Activated T-cell treated with anti-CD3 and anti-CD28 coated beads for 4 hours (primary cell): ENCODE results near the gene ALX1.

Experiments used
- DNase-seq: peaks from one replicate; pipeline ENCODE4 v3.0.0-alpha.2; 2020

Gene ALX1

DNA sequence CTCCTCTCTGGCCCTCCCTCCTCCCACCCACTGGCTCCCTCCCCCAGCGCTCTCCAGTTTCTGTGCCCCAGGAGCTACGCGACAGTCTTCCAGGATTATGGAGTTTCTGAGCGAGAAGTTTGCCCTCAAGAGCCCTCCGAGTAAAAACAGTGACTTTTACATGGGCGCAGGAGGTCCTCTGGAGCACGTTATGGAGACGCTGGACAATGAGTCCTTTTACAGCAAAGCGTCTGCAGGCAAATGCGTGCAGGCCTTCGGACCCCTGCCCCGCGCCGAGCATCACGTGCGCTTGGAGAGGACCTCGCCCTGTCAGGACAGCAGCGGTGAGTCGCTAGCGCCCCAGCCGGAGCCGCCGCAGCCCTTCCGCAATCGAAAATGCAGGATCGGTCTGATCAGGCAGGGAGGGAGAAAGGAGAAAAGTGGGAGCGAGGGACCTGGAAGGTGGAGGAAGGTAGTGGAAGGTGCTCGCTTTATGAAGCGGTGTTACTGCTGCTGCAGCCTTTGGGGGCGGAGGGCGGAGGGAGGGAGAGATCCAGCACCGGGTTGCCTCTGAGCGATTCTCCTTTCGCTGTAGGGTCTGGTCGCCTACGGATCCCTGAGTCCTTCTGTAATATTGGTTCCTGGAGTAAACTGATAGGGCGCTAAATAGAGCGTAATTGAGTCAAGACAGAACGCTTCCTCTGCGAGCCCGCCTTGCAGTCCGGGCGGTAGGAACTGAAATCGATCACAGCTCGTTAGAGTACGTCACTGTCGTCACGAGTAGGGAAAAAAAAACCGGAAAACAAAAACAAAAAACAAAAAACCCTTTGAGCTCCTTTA is at the start of gene ALX1:
TSS of gene ALX1 (plus strand) at position 56 of the 819 bp plus-strand sequence. CDS start at position 98, 42 bp downstream.
- DNase-seq: no peak

DNA sequence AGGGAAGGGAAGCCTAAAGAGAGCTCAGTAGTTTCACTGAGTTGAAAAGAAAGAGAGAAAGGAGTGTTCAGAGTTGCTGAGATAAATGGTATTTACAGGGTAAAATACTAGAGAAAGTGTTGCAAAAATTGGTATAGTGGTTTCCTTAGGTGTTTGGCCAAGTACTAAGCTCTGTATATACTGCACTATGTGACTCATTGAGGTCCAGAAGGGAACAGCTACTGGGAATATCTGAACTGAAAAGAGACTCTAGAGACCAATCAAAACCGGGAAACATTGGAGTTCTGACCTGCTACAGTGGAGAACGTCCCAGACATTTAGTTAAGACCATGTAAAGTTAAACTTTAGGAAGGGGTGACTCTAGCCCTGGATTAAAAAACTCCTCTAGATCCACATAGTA is 42.7 kb upstream of the ALX1 start:
- no peak for DNase-seq

DNA sequence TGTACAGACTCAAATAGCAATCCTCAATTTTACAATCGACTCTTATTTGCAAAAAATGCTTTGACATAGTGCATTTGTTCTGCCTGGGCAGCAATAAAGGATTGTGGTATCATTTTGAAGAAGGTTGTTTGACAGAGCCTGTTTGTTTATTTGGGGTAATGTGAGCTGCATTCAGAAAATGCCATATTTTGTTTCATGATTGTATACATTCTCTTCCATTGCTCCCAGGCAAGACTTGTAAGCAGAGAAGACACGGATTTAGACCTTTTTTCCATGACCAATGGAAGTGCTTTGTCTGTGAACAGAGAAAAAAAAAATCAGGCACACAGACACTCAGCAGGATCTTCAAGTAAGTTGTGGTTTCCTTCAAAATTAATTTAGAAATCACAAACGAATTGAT is 35.5 kb upstream of the ALX1 start:
- no peak for DNase-seq

DNA sequence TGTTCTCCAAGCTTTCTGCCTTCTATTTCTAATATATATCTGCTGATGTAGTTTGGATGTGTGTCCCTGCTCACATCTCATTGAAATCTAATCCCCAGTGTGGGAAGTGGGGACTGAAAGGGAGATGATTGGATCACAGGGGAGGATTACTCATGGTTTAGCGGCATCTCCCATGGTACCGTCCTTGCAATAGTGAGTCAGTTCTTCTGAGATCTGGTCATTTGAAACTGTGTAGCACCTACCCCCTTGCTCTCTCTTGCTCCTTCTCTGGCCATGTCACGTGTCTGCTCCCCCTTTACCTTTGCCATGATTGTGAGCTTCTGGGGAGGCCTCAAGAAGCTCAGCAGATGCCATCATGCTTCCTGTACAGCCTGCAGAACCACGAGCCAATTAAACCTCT is 26.2 kb upstream of the ALX1 start:
- DNase-seq: no peak

DNA sequence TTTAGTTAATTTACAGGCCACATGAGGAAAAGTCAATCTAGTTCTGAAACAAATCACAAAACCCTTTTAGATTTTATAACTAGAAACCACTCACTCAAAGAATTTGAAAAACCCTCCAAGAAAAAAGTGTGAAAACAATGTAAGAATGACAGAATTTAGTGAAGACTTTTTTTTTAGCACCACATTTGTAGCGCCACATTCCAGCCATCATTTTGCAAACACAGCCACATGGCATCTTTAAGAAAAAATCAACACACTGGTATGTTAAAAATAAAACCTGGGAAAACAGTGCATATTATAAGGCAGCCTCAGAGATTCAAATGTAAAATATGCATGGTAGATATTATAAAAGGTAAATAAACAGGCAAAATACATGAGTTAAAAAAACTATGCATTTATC is 22.3 kb upstream of the ALX1 start:
- DNase-seq: no peak

DNA sequence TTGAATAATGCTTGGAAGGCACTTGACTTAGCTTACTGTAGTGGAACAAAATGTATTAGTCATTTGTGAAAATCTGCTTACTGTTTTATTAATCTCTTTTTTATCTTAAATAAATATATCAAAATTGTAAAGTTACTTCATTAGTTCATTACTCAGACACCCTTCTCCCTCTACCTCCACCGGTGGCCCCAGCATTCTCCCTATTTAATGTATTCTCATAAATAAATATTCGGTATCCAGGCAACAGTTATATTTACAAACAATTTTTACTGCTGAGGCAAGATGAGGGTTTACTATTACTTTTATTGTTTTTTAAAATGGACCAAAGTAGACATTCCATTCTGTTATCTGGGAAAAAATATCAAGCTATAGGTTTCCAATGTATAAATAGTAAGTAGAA is 19.6 kb upstream of the ALX1 start:
- no peak for DNase-seq

DNA sequence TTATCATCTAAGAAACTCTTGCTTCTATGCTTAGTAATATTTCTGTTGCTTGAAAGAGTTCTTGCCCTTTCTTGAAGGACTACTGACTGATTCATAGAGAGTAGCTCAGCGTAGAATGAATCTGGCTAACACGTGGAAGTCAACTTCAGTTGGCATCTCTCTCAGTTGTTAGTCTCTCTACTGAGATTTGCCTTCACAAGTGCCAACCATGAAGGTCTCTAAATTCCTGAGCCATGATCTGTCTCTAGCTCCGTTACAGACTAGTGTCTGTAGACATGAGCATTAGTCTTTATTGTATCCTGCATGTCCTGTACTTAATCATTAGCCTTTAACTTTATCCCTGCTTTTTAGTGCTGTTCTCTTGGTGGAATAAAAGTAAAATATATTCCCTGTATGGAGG is 19.1 kb upstream of the ALX1 start:
- DNase-seq: no peak

DNA sequence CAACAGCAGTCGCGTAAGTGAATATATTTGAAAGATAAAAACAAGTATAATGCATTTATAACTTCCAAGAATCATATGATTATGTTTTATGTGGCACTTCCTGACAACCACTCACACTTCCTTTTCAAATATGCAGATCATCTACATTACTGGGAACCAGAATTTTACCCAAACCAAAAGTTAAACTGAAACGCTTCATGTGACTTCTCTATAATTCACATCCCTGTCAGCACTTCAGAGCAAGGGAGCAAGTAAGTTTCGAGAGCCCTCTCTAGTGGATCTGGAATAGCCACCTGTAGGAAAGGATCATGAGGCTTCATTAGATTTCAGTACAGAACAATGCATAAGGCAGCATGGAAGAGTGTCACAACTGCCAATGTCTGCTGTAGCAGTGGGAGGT is 13.7 kb upstream of the ALX1 start:
- DNase-seq: no peak

DNA sequence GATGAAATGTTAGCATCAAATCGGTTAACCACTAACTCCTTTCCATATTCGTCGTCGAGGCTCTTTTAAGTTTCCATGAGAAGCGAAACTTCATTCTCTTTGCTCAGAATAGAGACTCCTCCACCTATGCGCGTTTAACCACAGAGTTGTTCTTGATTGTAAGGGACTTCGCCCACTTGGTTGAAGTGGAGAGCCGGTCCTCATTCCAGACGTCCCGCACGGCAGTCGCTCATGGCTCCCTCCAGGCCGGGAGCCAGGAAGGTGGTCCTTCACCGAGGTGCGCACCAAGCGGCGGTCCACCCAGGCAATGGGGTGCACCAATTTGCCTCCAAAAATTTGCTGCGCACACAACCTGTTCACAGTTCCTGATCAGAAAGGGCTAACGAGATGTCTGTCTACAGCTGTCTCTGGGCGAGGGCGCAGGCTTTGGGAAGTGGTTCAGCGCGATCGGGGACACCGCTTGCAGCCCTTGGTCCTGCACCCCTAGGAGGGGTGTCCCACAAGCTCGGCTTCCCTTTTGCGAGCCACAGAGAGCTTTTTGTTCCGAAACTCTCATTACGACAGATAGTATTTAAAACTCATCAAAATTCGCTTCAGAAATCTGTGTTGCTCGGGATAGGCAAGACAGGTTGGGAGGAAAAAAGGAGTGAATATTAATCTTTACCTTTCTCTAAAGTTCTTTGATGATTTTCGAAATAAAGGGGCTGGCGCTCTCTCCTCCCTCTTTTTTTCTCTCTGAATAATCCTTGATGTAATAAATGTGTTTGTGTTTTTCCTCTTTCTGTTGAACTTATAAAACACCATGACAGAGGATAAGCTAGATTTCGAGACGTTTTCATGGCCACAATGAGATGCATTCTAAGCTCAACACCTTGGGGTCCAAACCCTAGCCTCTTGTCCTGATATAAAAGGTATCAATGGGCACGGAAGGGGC is 6.4 kb upstream of the ALX1 start:
- DNase-seq: no peak

DNA sequence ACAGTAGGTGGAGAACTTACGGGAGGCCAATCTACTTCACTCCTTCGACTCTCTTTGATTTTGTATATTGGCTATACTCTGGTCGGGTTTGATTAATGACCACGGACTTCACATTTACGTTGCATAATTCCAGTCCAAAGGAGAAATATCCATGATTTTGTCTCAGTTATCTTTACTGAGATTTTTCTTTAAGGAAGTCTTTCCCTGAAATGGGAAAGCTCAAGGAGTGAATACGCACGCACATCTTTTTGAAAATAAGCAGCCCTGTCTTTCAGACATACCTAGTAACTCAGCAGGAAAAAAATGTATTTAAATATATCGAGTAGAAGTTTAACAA is 5.7 kb upstream of the ALX1 start:
- DNase-seq: no peak

DNA sequence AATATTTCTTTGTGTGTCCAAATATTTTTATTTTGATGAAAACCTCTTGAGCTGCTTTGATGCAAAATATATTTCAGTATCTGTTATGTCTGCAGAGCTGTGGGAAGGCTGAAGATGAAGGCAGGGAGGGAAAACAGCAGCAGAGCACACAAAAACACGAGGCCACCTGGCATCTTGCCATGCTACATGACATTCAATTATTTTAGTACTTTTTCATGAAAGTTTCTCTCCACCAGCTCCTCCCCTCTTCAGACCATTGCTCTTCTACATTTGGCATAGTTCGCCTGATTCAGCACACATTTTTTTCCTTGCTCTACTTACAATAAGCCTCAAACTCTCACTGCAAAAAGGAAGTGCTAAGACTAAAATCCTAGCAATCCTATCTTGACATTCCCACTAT is 4.6 kb upstream of the ALX1 start:
- no peak for DNase-seq

DNA sequence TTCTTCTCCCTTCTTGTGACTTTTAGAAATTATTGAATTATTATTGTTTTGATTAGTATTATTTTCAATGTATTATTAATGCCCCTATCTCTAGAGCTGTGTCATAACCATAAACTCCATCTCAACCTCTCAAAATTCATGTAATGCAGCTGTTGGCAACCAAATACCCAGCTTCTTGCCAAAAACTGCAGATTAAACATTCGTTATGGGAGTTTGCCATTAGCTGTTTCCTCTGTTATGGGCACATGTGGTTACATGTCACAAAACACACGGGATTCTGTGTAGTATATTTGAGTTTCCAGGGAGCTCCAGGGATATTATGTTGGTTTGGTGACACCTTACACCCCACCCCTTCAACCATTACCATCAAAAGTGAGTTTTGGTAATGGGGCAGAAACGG is 2.8 kb upstream of the ALX1 start:
- no peak for DNase-seq

DNA sequence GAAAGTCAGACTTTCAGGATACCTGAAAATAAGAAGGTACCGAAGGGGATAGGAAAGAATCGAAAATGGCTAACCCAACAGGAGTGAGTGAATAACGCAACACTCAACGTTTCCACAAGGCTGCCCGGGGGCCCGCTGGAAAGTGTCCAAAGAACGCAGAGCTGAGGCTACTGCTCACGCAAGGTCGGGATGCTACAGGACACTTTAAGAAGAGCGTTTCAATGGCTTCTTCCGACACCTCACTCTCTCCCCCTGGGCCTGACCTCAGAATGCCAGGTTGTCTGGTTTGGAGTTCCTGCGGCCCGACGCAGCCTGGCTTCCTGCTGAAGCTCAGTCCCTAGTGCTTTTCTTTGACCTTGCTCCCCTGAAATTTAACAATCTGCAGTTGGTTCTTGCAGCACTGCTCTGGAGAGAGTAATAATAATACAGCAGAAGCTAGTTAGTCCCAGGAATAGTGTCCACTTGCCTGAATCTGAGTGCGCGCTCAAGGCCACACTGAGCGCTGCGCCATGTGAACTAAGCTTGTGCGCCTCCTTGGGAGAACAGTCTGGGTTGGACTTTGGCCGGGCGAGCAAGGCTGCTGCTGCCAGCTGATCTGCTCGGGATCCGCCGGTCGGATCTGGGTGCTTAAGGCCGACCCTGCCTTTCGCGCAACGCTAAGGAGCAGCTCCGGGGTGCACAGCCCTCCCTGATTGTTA is 2.0 kb upstream of the ALX1 start:
- DNase-seq: no peak

DNA sequence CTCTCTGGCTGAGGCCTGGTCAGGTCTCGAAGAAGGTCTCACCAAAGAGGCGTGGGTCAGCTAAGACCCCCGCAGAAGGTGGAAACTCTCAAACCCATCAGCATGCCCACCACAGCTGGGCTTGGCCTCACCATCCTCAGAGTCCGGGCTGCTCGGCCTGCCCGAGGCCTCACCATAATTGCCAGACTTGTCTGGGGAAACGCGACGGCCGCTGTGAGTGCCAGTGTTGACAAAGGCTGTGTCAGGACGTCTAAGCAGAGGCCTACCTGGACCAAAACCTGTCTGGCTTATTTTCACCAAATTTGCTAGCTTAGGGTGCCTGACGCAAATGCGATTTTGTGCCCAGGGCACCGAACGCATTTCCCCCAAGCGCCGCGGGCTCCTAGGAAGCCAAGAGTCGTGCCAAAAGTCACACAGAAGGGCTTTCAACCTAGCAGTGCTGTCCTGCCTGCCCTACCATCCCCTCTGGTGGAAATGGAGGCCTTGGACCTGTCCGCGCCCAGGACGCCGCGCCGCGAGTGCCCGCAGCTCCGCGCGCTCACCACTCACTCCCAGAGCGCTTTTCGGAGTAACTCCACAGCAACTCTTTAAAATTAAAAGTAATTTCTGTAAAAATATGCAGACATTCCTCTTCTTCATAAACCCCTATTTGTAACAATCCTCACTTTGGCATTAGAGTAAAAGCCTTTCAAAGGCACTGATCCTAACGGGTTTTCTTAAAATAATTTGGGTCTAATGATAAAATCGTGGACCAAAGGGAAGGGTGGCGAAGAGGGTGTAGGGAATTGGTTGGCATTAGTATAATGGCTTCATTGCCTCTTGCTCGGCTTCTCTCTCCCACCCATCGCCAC is 1.2 kb upstream of the ALX1 start:
- DNase-seq: no peak

DNA sequence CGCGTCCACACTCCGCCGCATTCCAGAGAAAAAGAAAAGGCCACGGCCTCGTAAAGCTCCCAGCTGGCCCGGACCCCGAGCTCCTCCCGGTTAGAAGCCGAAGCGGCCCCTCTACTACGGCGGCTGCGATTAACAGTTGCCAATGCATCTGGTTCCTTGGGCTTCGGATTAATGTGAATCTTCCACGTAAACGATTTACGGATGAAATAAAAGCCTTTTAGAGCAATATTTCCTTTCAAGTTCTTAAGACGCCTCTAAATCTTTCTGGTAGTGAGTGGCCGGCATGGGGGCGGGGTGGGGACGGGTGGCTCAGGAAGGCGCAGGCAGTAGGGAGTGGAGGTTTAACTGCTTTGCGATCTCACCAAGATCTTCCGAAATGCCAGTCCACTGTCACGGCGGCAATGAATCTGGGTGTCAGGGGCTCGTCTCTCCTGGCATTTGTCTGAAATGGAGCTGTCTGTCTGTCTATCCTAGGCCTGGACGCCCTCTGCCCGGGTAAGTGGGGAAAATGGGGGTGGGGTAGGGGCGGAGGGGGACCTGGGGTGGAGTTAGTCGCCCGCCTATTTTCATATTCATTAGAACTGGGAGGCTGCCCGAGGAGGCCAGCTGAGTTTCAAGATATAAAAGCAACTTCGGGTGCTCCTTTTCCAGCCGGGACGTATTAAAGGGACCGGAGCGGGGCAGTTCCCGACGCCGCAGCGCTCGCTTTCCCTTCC is 413 bp upstream of the ALX1 start:
- no peak for DNase-seq

DNA sequence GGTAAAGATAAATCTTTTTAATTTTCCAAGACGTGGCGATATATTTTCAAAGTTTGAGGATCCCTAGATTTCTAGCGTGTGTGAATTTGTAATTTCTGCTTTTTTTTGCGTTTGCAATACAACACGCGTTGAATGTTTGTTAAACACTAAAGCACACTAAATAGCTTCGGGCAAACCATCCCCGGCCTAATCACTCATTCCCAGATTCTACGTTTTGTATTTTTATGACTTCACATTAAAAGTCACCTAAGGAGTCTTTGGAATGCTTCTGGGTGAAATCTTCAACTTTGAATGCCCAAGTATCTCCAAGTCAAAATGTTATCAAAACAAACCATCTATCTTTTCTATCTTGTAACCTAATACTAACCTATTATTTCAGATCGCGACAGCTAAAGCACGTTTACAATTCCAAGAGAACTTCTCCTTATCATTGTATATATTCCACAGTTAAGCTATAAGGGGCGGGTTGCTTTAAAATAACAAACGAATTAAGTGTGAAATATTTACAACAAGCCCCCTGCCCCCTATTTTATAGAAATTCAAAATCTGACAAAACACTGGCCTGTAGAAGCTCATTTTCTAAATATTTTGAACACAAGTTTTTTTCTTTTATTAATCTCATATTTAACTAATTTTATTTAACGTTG is 1.1 kb downstream of the ALX1 start:
- DNase-seq: no peak

DNA sequence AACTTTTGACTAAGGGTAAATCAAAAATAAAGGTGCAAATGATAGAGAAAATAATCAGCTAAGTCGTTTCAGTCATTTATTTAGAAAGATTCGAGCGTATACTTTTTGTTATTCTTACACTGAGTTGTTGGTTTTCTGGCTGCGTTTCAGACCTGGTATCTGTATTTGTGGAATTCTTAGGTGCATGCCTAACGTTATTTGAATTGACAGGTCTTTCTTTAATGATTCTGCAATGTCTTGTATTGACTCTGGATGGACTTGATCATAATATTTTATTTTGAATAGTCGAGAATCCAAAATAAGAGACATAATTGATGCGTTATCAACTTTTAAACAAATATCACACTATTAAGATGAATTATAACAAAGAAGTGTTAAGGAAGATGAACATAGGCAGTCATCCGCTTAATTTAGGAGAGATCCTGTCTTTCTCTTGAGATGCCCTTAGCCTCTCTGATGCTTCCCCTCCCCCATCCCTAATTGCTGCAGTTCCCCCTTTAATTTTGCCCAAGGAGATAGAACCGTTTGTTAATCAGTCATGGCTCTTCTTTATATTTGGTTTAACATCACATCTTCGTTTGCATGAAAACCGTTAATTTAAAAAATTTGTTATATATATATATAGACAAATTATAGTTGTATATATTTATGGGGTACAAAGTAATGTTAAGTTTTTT is 1.8 kb downstream of the ALX1 start:
- DNase-seq: no peak

DNA sequence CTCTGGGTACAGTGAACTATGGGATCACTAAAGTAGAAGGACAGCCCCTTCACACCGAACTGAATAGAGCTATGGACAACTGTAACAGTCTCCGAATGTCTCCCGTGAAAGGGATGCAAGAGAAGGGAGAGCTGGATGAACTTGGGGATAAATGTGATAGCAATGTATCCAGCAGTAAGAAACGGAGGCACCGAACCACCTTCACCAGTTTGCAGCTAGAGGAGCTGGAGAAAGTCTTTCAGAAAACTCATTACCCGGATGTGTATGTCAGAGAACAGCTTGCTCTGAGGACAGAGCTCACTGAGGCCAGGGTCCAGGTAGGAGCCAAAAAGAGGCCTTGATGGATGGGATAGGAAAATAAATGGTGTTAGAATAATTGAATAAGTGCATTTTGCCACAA is 3.5 kb downstream of the ALX1 start:
- no peak for DNase-seq

DNA sequence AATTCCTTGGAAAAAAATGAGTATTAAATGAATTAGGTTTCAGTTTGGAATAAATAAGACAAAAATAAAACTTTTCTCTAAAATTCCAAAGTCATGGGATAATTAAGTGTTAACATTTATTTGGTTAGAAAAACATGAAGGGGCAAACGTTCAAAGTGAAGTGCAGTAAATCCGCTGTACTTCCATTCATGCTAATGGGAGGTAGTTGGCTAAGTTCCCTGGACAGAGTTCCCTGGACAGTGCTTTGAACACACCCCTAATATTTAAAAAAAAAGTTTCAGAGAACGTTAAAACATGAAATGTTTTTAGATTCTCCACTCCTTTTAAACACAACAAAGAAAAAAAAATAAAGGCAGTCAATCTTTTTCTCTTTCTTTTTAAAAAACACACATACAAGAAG is 16.3 kb downstream of the ALX1 start:
- no peak for DNase-seq

DNA sequence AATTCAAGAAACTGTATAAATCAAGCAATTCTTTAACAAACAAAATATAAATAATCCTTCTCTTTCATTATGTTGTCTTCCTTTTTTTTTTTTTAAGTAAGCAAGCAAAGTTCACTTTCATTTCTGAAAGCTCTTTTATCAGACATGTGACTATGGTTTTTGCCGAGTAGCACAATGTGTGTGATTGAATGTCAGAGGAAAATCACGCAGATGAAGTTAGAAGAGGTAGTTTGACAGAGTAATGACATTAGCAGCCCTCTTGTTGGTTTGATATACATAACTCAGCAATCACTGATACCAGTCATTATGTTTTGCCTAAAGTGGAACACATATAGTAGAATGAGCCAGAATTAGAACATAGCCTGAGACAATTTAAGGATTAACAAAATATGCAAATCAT is 19.0 kb downstream of the ALX1 start:
- no peak for DNase-seq

DNA sequence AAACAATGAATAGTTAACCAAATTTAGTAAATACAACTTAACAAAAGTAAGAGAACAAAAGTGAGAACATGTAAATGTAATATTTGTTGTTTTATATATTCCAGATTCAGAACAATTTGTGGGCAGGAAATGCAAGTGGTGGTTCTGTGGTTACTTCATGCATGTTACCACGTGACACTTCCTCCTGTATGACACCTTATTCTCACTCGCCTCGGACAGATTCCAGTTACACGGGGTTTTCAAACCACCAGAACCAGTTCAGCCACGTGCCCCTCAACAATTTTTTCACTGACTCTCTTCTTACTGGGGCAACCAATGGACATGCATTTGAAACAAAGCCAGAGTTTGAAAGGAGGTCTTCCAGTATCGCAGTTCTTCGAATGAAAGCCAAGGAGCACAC is 21.0 kb downstream of the ALX1 start:
- no peak for DNase-seq
